HCT116 (cell line): ENCODE results near the gene ZNF227. TPM values are rescaled to one million over a fixed set of nuclear protein-coding genes. Genes with fewer than 3 reads are reported as not detected.

Experiments
- ATAC-seq: fragments of 200-7000 bp; cut with Tn5 transposase; 2 replicates; pipeline ENCODE4 v1.9.1; 2020; ENCODE audit warnings: mild to moderate bottlenecking, moderate library complexity
- BruUV-seq: library from RNA; stranded (reverse); fragments of 400-500 nt; replicated peaks from 2 replicates; lab custom pipeline; 2021; lab: Mats Ljungman, UMichigan
- CTCF ChIA-PET: fragments of 300-600 bp; sonication (Branson Sonifier 250); formaldehyde crosslinking; loops from one replicate; lab custom pipeline; 2021; ENCODE audit warnings: antibody characterized with exemption; lab: Charles Lee
- POLR2A ChIA-PET: fragments of 300-600, 350-600 bp; sonication (Branson Sonifier 250); formaldehyde crosslinking; loops from one replicate; lab custom pipeline; 2021; ENCODE audit warnings: antibody characterized with exemption; lab: Charles Lee
- RAD21 ChIA-PET, 2 experiments: fragments of 300-600 bp; sonication (Branson Sonifier 250); formaldehyde crosslinking; loops; one replicate each; lab custom pipeline; 2023; ENCODE audit warnings: low total read pairs in 2 of 2; ENCODE audit not compliant: uncharacterized antibody in 2 of 2, unreplicated experiment in 2 of 2, low non-redundant PET in 1 of 2; lab: Charles Lee
- DNase-seq: peaks from one replicate; pipeline ENCODE4 v3.0.0-alpha.2; 2010; ENCODE audit warnings: low read depth, low spot score
- H2AFZ ChIP-seq: fragments of 200-600 bp; shearing (Covaris generic), sonication (generic); 2 replicates; pipeline ENCODE4 v1.6.1; 2017; ENCODE audit warnings: low read depth, mixed run types, mixed read lengths, antibody characterized with exemption, low read length; ENCODE audit not compliant: poor library complexity, severe bottlenecking
- H3K27ac ChIP-seq: 2 replicates; pipeline ENCODE4 v1.5.1; 2012; ENCODE audit warnings: low read depth, low read length
- H3K27me3 ChIP-seq: fragments of 200-600 bp; sonication (generic); 2 replicates; pipeline ENCODE4 v1.6.1; 2016; ENCODE audit warnings: mixed run types, low read length, mixed read lengths; ENCODE audit not compliant: insufficient read depth
- H3K36me3 ChIP-seq, 2 experiments: fragments of 200-500 bp in 1 of 2; fragments of 200-600 bp in 1 of 2; sonication (Bioruptor generic) in 1 of 2; sonication (generic) in 1 of 2; 2 replicates each; pipeline versions ENCODE4 v1.5.1 to v1.6.1; 2014 to 2016; ENCODE audit warnings: low read length in 2 of 2, inconsistent platforms in 1 of 2, mixed read lengths in 1 of 2, mixed run types in 1 of 2; ENCODE audit not compliant: insufficient read depth in 2 of 2, control insufficient read depth in 1 of 2
- H3K4me1 ChIP-seq, 2 experiments: fragments of 200-600 bp in 1 of 2; sonication (generic) in 1 of 2; 2 replicates each; pipeline versions ENCODE4 v1.5.1 to v1.6.1; 2012 to 2017; ENCODE audit warnings: low read length in 2 of 2, inconsistent platforms in 1 of 2, mild to moderate bottlenecking in 1 of 2, mixed read lengths in 1 of 2, mixed run types in 1 of 2, moderate library complexity in 1 of 2; ENCODE audit not compliant: insufficient read depth in 2 of 2, control insufficient read depth in 1 of 2
- H3K4me2 ChIP-seq: fragments of 200-600 bp; sonication (generic); 2 replicates; pipeline ENCODE4 v1.6.1; 2017; ENCODE audit warnings: mixed run types, low read length, mixed read lengths
- H3K4me3 ChIP-seq, 2 experiments: fragments of 200-600 bp in 1 of 2; sonication (generic) in 1 of 2; replicated peaks in 1 of 2; 2 replicates each; pipeline ENCODE4 v1.5.1; 2011 to 2016; ENCODE audit warnings: low read length in 2 of 2, control low read depth in 1 of 2, low read depth in 1 of 2, mild to moderate bottlenecking in 1 of 2, mixed read lengths in 1 of 2, mixed run types in 1 of 2
- H3K79me2 ChIP-seq: fragments of 200-600 bp; sonication (generic); 2 replicates; pipeline ENCODE4 v1.6.1; 2017; ENCODE audit warnings: mild to moderate bottlenecking, mixed run types, low read length, moderate library complexity, mixed read lengths; ENCODE audit not compliant: insufficient read depth
- H3K9ac ChIP-seq: fragments of 200-600 bp; sonication (generic); 2 replicates; pipeline ENCODE4 v1.6.1; 2016; ENCODE audit warnings: low read length, mixed read lengths
- H3K9me2 ChIP-seq: fragments of 200-600 bp; sonication (generic), shearing (Covaris generic); 2 replicates; pipeline ENCODE4 v1.6.1; 2017; ENCODE audit warnings: mixed run types, mild to moderate bottlenecking, moderate library complexity; ENCODE audit not compliant: insufficient read depth
- H3K9me3 ChIP-seq, 2 experiments: fragments of 200-500 bp in 1 of 2; fragments of 200-600 bp in 1 of 2; sonication (Bioruptor generic) in 1 of 2; sonication (generic) in 1 of 2; 2 replicates each; pipeline ENCODE4 v1.6.1; 2014 to 2017; ENCODE audit warnings: low read length in 2 of 2, mixed read lengths in 2 of 2, inconsistent platforms in 1 of 2, low read depth in 1 of 2, mild to moderate bottlenecking in 1 of 2, mixed run types in 1 of 2, moderate library complexity in 1 of 2; ENCODE audit not compliant: control insufficient read depth in 1 of 2, insufficient read depth in 1 of 2
- H4K20me1 ChIP-seq: fragments of 200-600 bp; sonication (generic), shearing (Covaris generic); 2 replicates; pipeline ENCODE4 v1.6.1; 2017; ENCODE audit warnings: mixed run types, mild to moderate bottlenecking, moderate library complexity; ENCODE audit not compliant: insufficient read depth
- CBX3 ChIP-seq: IDR thresholded peaks from 2 replicates; pipeline ENCODE4 v1.6.1; 2012; ENCODE audit warnings: low read depth
- EGR1 ChIP-seq: IDR thresholded peaks from 2 replicates; pipeline ENCODE4 v1.6.1; 2012; ENCODE audit warnings: low read depth
- ELF1 ChIP-seq: IDR thresholded peaks from 2 replicates; pipeline ENCODE4 v1.6.1; 2012; ENCODE audit warnings: low read depth, borderline replicate concordance
- EZH2 ChIP-seq: fragments of 200-600 bp; sonication (generic); IDR thresholded peaks from 2 replicates; pipeline ENCODE4 v1.6.1; 2017; ENCODE audit warnings: antibody characterized with exemption, mixed run types
- EZH2phosphoT487 ChIP-seq: fragments of 200-600 bp; IDR thresholded peaks from 2 replicates; pipeline ENCODE4 v1.6.1; 2018; ENCODE audit warnings: antibody characterized with exemption, borderline replicate concordance
- FOSL1 ChIP-seq: IDR thresholded peaks from 2 replicates; pipeline ENCODE4 v1.6.1; 2012; ENCODE audit warnings: low read depth
- JUND ChIP-seq: IDR thresholded peaks from 2 replicates; pipeline ENCODE4 v1.6.1; 2012
- POLR2AphosphoS5 ChIP-seq: IDR thresholded peaks from 2 replicates; pipeline ENCODE4 v1.6.1; 2011; ENCODE audit warnings: mild to moderate bottlenecking, low read depth, low read length, moderate library complexity
- RAD21 ChIP-seq: IDR thresholded peaks from 2 replicates; pipeline ENCODE4 v1.6.1; 2012; ENCODE audit warnings: low read depth, mild to moderate bottlenecking
- SP1 ChIP-seq: IDR thresholded peaks from 2 replicates; pipeline ENCODE4 v1.6.1; 2012; ENCODE audit warnings: low read depth
- TCF7L2 ChIP-seq: IDR thresholded peaks from 2 replicates; pipeline ENCODE4 v1.7.0; 2011; ENCODE audit warnings: borderline replicate concordance, inconsistent platforms; ENCODE audit not compliant: insufficient read depth, insufficient read length; ENCODE audit errors: extremely low read depth
- YY1 ChIP-seq: IDR thresholded peaks from 2 replicates; pipeline ENCODE4 v1.6.1; 2011; ENCODE audit warnings: low read length, low read depth, moderate library complexity, mild to moderate bottlenecking; ENCODE audit not compliant: insufficient replicate concordance; ENCODE audit errors: extremely low read depth
- ZFX ChIP-seq: fragments of 450-650 bp; IDR thresholded peaks from 2 replicates; pipeline ENCODE4 v1.6.1; 2017
- ZNF274 ChIP-seq: fragments of 200-500 bp; sonication (Bioruptor generic); IDR thresholded peaks from 2 replicates; pipeline ENCODE4 v1.6.1; 2014; ENCODE audit warnings: mild to moderate bottlenecking, low read depth, low read length, inconsistent platforms
- intact Hi-C: fragments of 100-400 bp; cut with micrococcal nuclease; formaldehyde crosslinking; loops from 2 replicates; pipeline ENCODE4 v1.10.0; 2022
- total RNA-seq: library from RNA; stranded (reverse); gene quantifications from one replicate; pipeline ENCODE4 v1.2.1, GENCODE V29; 2021; ENCODE audit not compliant: unreplicated experiment
- TF ChIP-seq, protein P1 (sequence below): IDR thresholded peaks from 2 replicates; pipeline ENCODE4 v1.6.1; 2011; ENCODE audit warnings: mild to moderate bottlenecking, low read length, moderate library complexity; ENCODE audit not compliant: insufficient replicate concordance; ENCODE audit errors: extremely low read depth
- TF ChIP-seq, protein P2 (sequence below): IDR thresholded peaks from 2 replicates; pipeline ENCODE4 v1.6.1; 2012

Gene ZNF227
- total RNA-seq, 1 experiment from 2014 or later = 14.4 TPM

DNA sequence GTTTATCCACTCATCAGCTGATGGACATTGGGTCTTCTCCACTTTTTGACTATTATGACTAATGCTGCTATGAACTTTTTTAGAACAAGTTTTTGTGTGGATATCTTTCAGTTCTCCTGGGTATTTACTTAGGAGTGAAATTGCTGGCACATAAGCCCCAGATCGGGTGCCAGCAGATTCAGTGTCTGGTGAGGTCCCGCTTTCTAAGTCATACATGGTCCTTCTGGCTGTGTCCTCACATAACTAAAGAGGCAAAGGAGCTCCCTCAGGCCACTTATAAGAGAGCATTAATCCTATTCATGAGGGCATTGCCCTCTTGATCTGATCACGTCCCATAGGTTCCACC lies 48.0 kb upstream of the ZNF227 start:
- ATAC-seq (no peak), DNase-seq (no peak)
- H2AFZ ChIP-seq = peak overlapping the region; percentile 99
- ChIA-PET CTCF (interaction anchor here (1.3 kb wide), 1 partner anchor 336 kb away, joined by 3 read pairs; the partner anchor contains the start of gene ZNF180), RAD21 (no interaction called here), POLR2A (interaction anchor here (1.0 to 1.5 kb wide), 5 partner anchors 43 to 337 kb away, joined by 3 to 6 read pairs (median 3); partner anchors contain the start of genes ZNF225, ZNF283 and ZNF45)
- no peaks in the 10 kb centered on the region for H4K20me1 ChIP-seq
- peaks cover 0 to 4% of the 10 kb centered on the region in 2 experiments; a peak in 3 of 4 replicates for H3K9me3 ChIP-seq
- no peaks in the 10 kb centered on the region for H3K9me2 ChIP-seq
- H3K9ac ChIP-seq = peak overlapping the region; percentile 68; the same call in 1 of the 2 replicates
- peak overlapping the region; percentile 73 for H3K4me2 ChIP-seq
- intact Hi-C loops = loop anchor here (1.0 kb wide), 1 partner anchor 51 kb away; the partner anchor contains the start of gene ZNF225
- peaks cover 4% of the 10 kb centered on the region; the same call in 1 of the 2 replicates for H3K79me2 ChIP-seq
- TSS peak; percentile 75 for BruUV-seq
- TF ChIP-seq FOSL1 (no peak), ZNF274 (no peak), SP1 (no peak), CBX3 (no peak), RAD21 (no peak), YY1 (no peak), POLR2AphosphoS5 (no peak), EZH2 (no peak), TCF7L2 (no peak), EZH2phosphoT487 (no peak), JUND (no peak), ELF1 (no peak), ZFX (no peak), EGR1 (no peak)
- TF ChIP-seq, protein P1, sequence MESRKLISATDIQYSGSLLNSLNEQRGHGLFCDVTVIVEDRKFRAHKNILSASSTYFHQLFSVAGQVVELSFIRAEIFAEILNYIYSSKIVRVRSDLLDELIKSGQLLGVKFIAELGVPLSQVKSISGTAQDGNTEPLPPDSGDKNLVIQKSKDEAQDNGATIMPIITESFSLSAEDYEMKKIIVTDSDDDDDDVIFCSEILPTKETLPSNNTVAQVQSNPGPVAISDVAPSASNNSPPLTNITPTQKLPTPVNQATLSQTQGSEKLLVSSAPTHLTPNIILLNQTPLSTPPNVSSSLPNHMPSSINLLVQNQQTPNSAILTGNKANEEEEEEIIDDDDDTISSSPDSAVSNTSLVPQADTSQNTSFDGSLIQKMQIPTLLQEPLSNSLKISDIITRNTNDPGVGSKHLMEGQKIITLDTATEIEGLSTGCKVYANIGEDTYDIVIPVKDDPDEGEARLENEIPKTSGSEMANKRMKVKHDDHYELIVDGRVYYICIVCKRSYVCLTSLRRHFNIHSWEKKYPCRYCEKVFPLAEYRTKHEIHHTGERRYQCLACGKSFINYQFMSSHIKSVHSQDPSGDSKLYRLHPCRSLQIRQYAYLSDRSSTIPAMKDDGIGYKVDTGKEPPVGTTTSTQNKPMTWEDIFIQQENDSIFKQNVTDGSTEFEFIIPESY = no peak
- TF ChIP-seq, protein P2, sequence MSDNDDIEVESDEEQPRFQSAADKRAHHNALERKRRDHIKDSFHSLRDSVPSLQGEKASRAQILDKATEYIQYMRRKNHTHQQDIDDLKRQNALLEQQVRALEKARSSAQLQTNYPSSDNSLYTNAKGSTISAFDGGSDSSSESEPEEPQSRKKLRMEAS = no peak
- H3K27ac ChIP-seq = peak overlapping the region; percentile 66
- H3K4me1 ChIP-seq = peaks cover 7 to 14% of the 10 kb centered on the region in 2 experiments
- H3K4me3 ChIP-seq = peak overlapping the region; percentile 68 to 76
- no peaks in the 10 kb centered on the region for H3K27me3 ChIP-seq
- H3K36me3 ChIP-seq = peaks cover 15 to 16% of the 10 kb centered on the region in 2 experiments; a peak in 3 of 4 replicates
